HUES64 (cell line): ENCODE measurements around the gene KATNAL1.

Experiments used
- H3K27ac ChIP-seq: 2 replicates; pipeline ENCODE4 v1.7.0; 2013; ENCODE audit warnings: low read depth, low read length, inconsistent platforms
- H3K27me3 ChIP-seq: 2 replicates; pipeline ENCODE4 v1.6.1; 2013; ENCODE audit warnings: mild to moderate bottlenecking, low read length; ENCODE audit not compliant: insufficient read depth
- H3K36me3 ChIP-seq: 2 replicates; pipeline ENCODE4 v1.6.1; 2013; ENCODE audit warnings: mild to moderate bottlenecking, low read length; ENCODE audit not compliant: insufficient read depth
- H3K4me1 ChIP-seq: 2 replicates; pipeline ENCODE4 v1.6.1; 2013; ENCODE audit warnings: mild to moderate bottlenecking, low read length, moderate library complexity; ENCODE audit not compliant: insufficient read depth
- H3K4me3 ChIP-seq: 2 replicates; pipeline ENCODE4 v1.5.1; 2013; ENCODE audit warnings: mild to moderate bottlenecking, low read length, moderate library complexity
- H3K9ac ChIP-seq: 2 replicates; pipeline ENCODE4 v1.6.1; 2013; ENCODE audit warnings: mild to moderate bottlenecking, low read depth, low read length
- H3K9me3 ChIP-seq: 2 replicates; pipeline ENCODE4 v1.6.1; 2013; ENCODE audit warnings: low read depth, low read length; ENCODE audit not compliant: insufficient read depth
- WGBS: fragments of 150-250, 120-280 bp; methylation state at CpG from one replicate; pipeline ENCODE4 v1.1.7; 2013; ENCODE audit warnings: missing lambda C conversion rate; 5-methylcytosine and 5-hydroxymethylcytosine counted together

Gene KATNAL1

GRCh38 chr13:30158774-30159445, 148.4 kb downstream of the KATNAL1 start:
- no peak overlapping the region for H3K27ac ChIP-seq
- WGBS: 84% methylated on average over 8 of the region's 8 CpGs
- H3K9ac ChIP-seq: no peak overlapping the region

GRCh38 chr13:30157616-30157993, 149.7 kb downstream of the KATNAL1 start:
- H3K9me3 ChIP-seq: no peaks in the 10 kb centered on the region
- H3K9ac ChIP-seq: no peak overlapping the region
- H3K36me3 ChIP-seq: no peaks in the 10 kb centered on the region
- H3K4me1 ChIP-seq: peaks cover 3% of the 10 kb centered on the region; the same call in 1 of the 2 replicates
- no peak overlapping the region for H3K4me3 ChIP-seq
- WGBS: 92% methylated on average over 7 of the region's 7 CpGs
- no peak overlapping the region for H3K27ac ChIP-seq
- no peaks in the 10 kb centered on the region for H3K27me3 ChIP-seq

More at GRCh38 chr13:30158774-30159445, 148.4 kb downstream of the KATNAL1 start:
- H3K9me3 ChIP-seq: no peaks in the 10 kb centered on the region
- H3K36me3 ChIP-seq: no peaks in the 10 kb centered on the region
- H3K4me1 ChIP-seq: peaks cover 3% of the 10 kb centered on the region; the same call in 1 of the 2 replicates
- H3K4me3 ChIP-seq: no peak overlapping the region
- no peaks in the 10 kb centered on the region for H3K27me3 ChIP-seq

- H3K4me1 ChIP-seq: peaks cover 3% of the 10 kb centered on the region; the same call in 1 of the 2 replicates
- no peaks in the 10 kb centered on the region for H3K9me3 ChIP-seq
- no peak overlapping the region for H3K4me3 ChIP-seq
- WGBS: 91% methylated on average over 16 of the region's 17 CpGs
- no peaks in the 10 kb centered on the region for H3K27me3 ChIP-seq
- no peak overlapping the region for H3K27ac ChIP-seq
- no peak overlapping the region for H3K9ac ChIP-seq
- no peaks in the 10 kb centered on the region for H3K36me3 ChIP-seq
Observed at GRCh38 chr13:30156826-30157615, 150.3 kb downstream of the KATNAL1 start.

- 91% methylated on average over 6 of the region's 6 CpGs for WGBS
Observed at GRCh38 chr13:30156270-30156669, 151.1 kb downstream of the KATNAL1 start.

GRCh38 chr13:30154931-30155330, 152.4 kb downstream of the KATNAL1 start:
- no peak overlapping the region for H3K9ac ChIP-seq

More at GRCh38 chr13:30156270-30156669, 151.1 kb downstream of the KATNAL1 start:
- no peaks in the 10 kb centered on the region for H3K9me3 ChIP-seq
- no peaks in the 10 kb centered on the region for H3K27me3 ChIP-seq
- H3K27ac ChIP-seq: no peak overlapping the region
- H3K9ac ChIP-seq: no peak overlapping the region
- peaks cover 3% of the 10 kb centered on the region; the same call in 1 of the 2 replicates for H3K4me1 ChIP-seq
- H3K36me3 ChIP-seq: no peaks in the 10 kb centered on the region
- no peak overlapping the region for H3K4me3 ChIP-seq

GRCh38 chr13:30154531-30154930, 152.8 kb downstream of the KATNAL1 start:
- no peaks in the 10 kb centered on the region for H3K27me3 ChIP-seq
- no peak overlapping the region for H3K27ac ChIP-seq
- H3K9me3 ChIP-seq: no peaks in the 10 kb centered on the region
- H3K4me3 ChIP-seq: no peak overlapping the region
- H3K36me3 ChIP-seq: no peaks in the 10 kb centered on the region
- peaks cover 3% of the 10 kb centered on the region; the same call in 1 of the 2 replicates for H3K4me1 ChIP-seq
- no peak overlapping the region for H3K9ac ChIP-seq
- 93% methylated on average over 20 of the region's 20 CpGs for WGBS

More at GRCh38 chr13:30154931-30155330, 152.4 kb downstream of the KATNAL1 start:
- 93% methylated on average over 10 of the region's 10 CpGs for WGBS
- Histone ChIP-seq H3K4me3 (no peak overlapping the region), H3K4me1 (peaks cover 3% of the 10 kb centered on the region; the same call in 1 of the 2 replicates), H3K36me3 (no peaks in the 10 kb centered on the region), H3K27ac (no peak overlapping the region), H3K27me3 (no peaks in the 10 kb centered on the region), H3K9me3 (no peaks in the 10 kb centered on the region)

- 71% methylated on average over 35 of the region's 35 CpGs for WGBS
- no peaks in the 10 kb centered on the region for H3K36me3 ChIP-seq
- no peak overlapping the region for H3K9ac ChIP-seq
- H3K27me3 ChIP-seq: no peaks in the 10 kb centered on the region
- peaks cover 3% of the 10 kb centered on the region; the same call in 1 of the 2 replicates for H3K4me1 ChIP-seq
- no peak overlapping the region for H3K4me3 ChIP-seq
- no peaks in the 10 kb centered on the region for H3K9me3 ChIP-seq
- no peak overlapping the region for H3K27ac ChIP-seq
Observed at GRCh38 chr13:30153545-30154426, 153.6 kb downstream of the KATNAL1 start.
